H1 (cell line): ENCODE measurements around the gene CKM. TPM values are rescaled to one million over a fixed set of nuclear protein-coding genes. Genes with fewer than 3 reads are reported as not detected.

ENCODE experiments used
- CTCF ChIA-PET: fragments of 300-600 bp; sonication (Branson Sonifier 250); formaldehyde crosslinking; loops from one replicate; lab custom pipeline; 2021; ENCODE audit not compliant: partially characterized antibody; lab: Charles Lee
- POLR2A ChIA-PET: fragments of 300-600 bp; sonication (Branson Sonifier 250); formaldehyde crosslinking; loops from one replicate; lab custom pipeline; 2021; ENCODE audit warnings: inconsistent platforms; ENCODE audit not compliant: partially characterized antibody; lab: Charles Lee
- DNase-seq, 2 experiments: peaks; one replicate each; pipeline versions ENCODE4 v3.0.0 to v3.0.0-alpha.2; 2010 to 2022; ENCODE audit warnings: low spot score in 2 of 2, low read depth in 1 of 2, mixed read lengths in 1 of 2
- FAIRE-seq: peaks from 2 replicates; lab custom pipeline; 2011; peaks lifted over from hg19 to GRCh38; lab: Jason Lieb, UNC
- H2AFZ ChIP-seq: 2 replicates; pipeline ENCODE4 v1.8.1; 2012; ENCODE audit warnings: low read length, inconsistent platforms
- H2AK5ac ChIP-seq: 2 replicates; pipeline ENCODE4 v1.6.1; 2013; ENCODE audit warnings: low read depth, low read length
- H2BK120ac ChIP-seq: replicated peaks from 2 replicates; pipeline ENCODE3; 2013; ENCODE audit warnings: low read depth, low read length, inconsistent platforms
- H2BK12ac ChIP-seq: 2 replicates; pipeline ENCODE4 v1.6.1; 2013; ENCODE audit warnings: low read depth, low read length
- H2BK15ac ChIP-seq: 2 replicates; pipeline ENCODE4 v1.6.1; 2013; ENCODE audit warnings: low read length
- H2BK20ac ChIP-seq: 2 replicates; pipeline ENCODE4 v1.6.1; 2013; ENCODE audit warnings: low read length
- H2BK5ac ChIP-seq: 2 replicates; pipeline ENCODE4 v1.6.1; 2013; ENCODE audit warnings: low read depth, low read length
- H3K14ac ChIP-seq: 2 replicates; pipeline ENCODE4 v1.6.1; 2013; ENCODE audit warnings: inconsistent platforms; ENCODE audit not compliant: insufficient read length
- H3K18ac ChIP-seq: 2 replicates; pipeline ENCODE4 v1.6.1; 2013; ENCODE audit warnings: low read length; ENCODE audit errors: extremely low read depth
- H3K23ac ChIP-seq: 2 replicates; pipeline ENCODE4 v1.6.1; 2013; ENCODE audit warnings: inconsistent platforms; ENCODE audit not compliant: insufficient read length
- H3K23me2 ChIP-seq: 2 replicates; pipeline ENCODE4 v1.6.1; 2013; ENCODE audit warnings: low read depth, low read length
- H3K27ac ChIP-seq: 2 replicates; pipeline ENCODE4 v1.6.1; 2011; ENCODE audit warnings: low read depth, low read length, inconsistent platforms
- H3K27me3 ChIP-seq, 4 experiments: replicated peaks in 1 of 4; 1 replicate in 1 of 4; 2 replicates in 3 of 4; pipeline versions ENCODE4 v1.6.1 to v1.8.1; 2011 to 2013; ENCODE audit warnings: low read length in 3 of 4, mild to moderate bottlenecking in 3 of 4, inconsistent platforms in 2 of 4, mixed read lengths in 2 of 4, moderate library complexity in 1 of 4; ENCODE audit not compliant: control insufficient read depth in 3 of 4, insufficient read depth in 3 of 4; ENCODE audit errors: extremely low read depth in 1 of 4
- H3K36me3 ChIP-seq, 4 experiments: 2 replicates each; pipeline versions ENCODE4 v1.6.1 to v1.8.1; 2011 to 2013; ENCODE audit warnings: mild to moderate bottlenecking in 4 of 4, low read length in 3 of 4, moderate library complexity in 2 of 4, control low read depth in 1 of 4, inconsistent platforms in 1 of 4; ENCODE audit not compliant: insufficient read depth in 4 of 4, control insufficient read depth in 2 of 4
- H3K4ac ChIP-seq: replicated peaks from 2 replicates; pipeline ENCODE3; 2013; ENCODE audit warnings: low read length, low read depth, mixed read lengths, inconsistent platforms; ENCODE audit not compliant: insufficient read length
- H3K4me1 ChIP-seq, 4 experiments: replicated peaks in 1 of 4; 1 replicate in 1 of 4; 2 replicates in 3 of 4; pipeline versions ENCODE4 v1.6.1 to v1.8.1; 2011 to 2013; ENCODE audit warnings: low read length in 3 of 4, inconsistent platforms in 2 of 4, mixed read lengths in 1 of 4; ENCODE audit not compliant: insufficient read depth in 4 of 4, control insufficient read depth in 3 of 4
- H3K4me2 ChIP-seq, 2 experiments: 2 replicates each; pipeline versions ENCODE4 v1.6.1 to v1.8.1; 2011 to 2013; ENCODE audit warnings: low read depth in 2 of 2, low read length in 2 of 2, control low read depth in 1 of 2, inconsistent platforms in 1 of 2, mild to moderate bottlenecking in 1 of 2; ENCODE audit not compliant: insufficient read depth in 1 of 2
- H3K4me3 ChIP-seq, 4 experiments: fragments of 200-600, 300-600 bp in 1 of 4; sonication (generic), shearing (Covaris generic), sonication (Bioruptor Twin) in 1 of 4; 2 replicates each; pipeline versions ENCODE4 v1.5.1 to v1.8.1; 2011 to 2016; ENCODE audit warnings: low read length in 4 of 4, low read depth in 3 of 4, control low read depth in 2 of 4, inconsistent platforms in 2 of 4, mild to moderate bottlenecking in 2 of 4, mixed read lengths in 1 of 4, moderate library complexity in 1 of 4; ENCODE audit not compliant: insufficient read depth in 2 of 4; ENCODE audit errors: extremely low read depth in 1 of 4
- H3K56ac ChIP-seq: replicated peaks from 2 replicates; pipeline ENCODE3; 2013; ENCODE audit warnings: low read depth, mild to moderate bottlenecking, mixed read lengths, low read length, inconsistent platforms; ENCODE audit not compliant: insufficient read length
- H3K79me1 ChIP-seq: 2 replicates; pipeline ENCODE4 v1.6.1; 2013; ENCODE audit warnings: low read depth, low read length, control low read depth
- H3K79me2 ChIP-seq, 2 experiments: 2 replicates each; pipeline versions ENCODE4 v1.6.1 to v1.8.1; 2012 to 2013; ENCODE audit warnings: low read length in 2 of 2, mild to moderate bottlenecking in 2 of 2, inconsistent platforms in 1 of 2; ENCODE audit not compliant: insufficient read depth in 2 of 2, control insufficient read depth in 1 of 2
- H3K9ac ChIP-seq, 4 experiments: replicated peaks in 1 of 4; 1 replicate in 1 of 4; 2 replicates in 3 of 4; pipeline versions ENCODE4 v1.6.1 to v1.8.1; 2011 to 2013; ENCODE audit warnings: low read depth in 3 of 4, low read length in 3 of 4, control low read depth in 2 of 4, mild to moderate bottlenecking in 2 of 4, moderate library complexity in 2 of 4, inconsistent platforms in 1 of 4; ENCODE audit errors: extremely low read depth in 1 of 4
- H3K9me3 ChIP-seq, 2 experiments: 2 replicates each; pipeline versions ENCODE4 v1.6.1 to v1.8.1; 2012 to 2013; ENCODE audit warnings: mild to moderate bottlenecking in 2 of 2, moderate library complexity in 2 of 2, control low read depth in 1 of 2, inconsistent platforms in 1 of 2, low read depth in 1 of 2, low read length in 1 of 2, mixed read lengths in 1 of 2; ENCODE audit not compliant: insufficient read depth in 2 of 2
- H4K20me1 ChIP-seq, 2 experiments: replicated peaks in 1 of 2; 2 replicates each; pipeline versions ENCODE3 to v1.8.1; 2011 to 2013; ENCODE audit warnings: inconsistent platforms in 2 of 2, low read length in 2 of 2, mild to moderate bottlenecking in 1 of 2; ENCODE audit not compliant: insufficient read depth in 2 of 2, control insufficient read depth in 1 of 2
- H4K5ac ChIP-seq: 2 replicates; pipeline ENCODE4 v1.6.1; 2013; ENCODE audit warnings: low read length, low read depth, mixed read lengths, inconsistent platforms; ENCODE audit not compliant: insufficient read length
- H4K8ac ChIP-seq: 2 replicates; pipeline ENCODE4 v1.8.0; 2013; ENCODE audit warnings: mild to moderate bottlenecking, moderate library complexity, low read length, inconsistent platforms; ENCODE audit not compliant: insufficient read depth; ENCODE audit errors: extremely low read depth
- H4K91ac ChIP-seq: replicated peaks from 2 replicates; pipeline ENCODE3; 2013; ENCODE audit warnings: low read length, mixed read lengths, inconsistent platforms; ENCODE audit not compliant: insufficient read length
- EGR1 ChIP-seq: IDR thresholded peaks from 2 replicates; pipeline ENCODE4 v1.6.1; 2011; ENCODE audit warnings: low read depth, low read length, borderline replicate concordance
- NRF1 ChIP-seq: IDR thresholded peaks from 2 replicates; pipeline ENCODE4 v1.6.1; 2011; ENCODE audit warnings: mild to moderate bottlenecking, low read depth, low read length, improper control_type of control experiment
- RNF2 ChIP-seq: fragments of 200-900, 300-1000 bp; sonication (generic); IDR thresholded peaks from 2 replicates; pipeline ENCODE4 v1.7.1; 2016; ENCODE audit warnings: borderline replicate concordance, low read depth, mild to moderate bottlenecking, antibody characterized with exemption, low read length; ENCODE audit not compliant: poor library complexity, severe bottlenecking; ENCODE audit errors: missing control alignments
- SIRT6 ChIP-seq: IDR thresholded peaks from one replicate; pipeline ENCODE4 v1.7.1; 2012; ENCODE audit warnings: low read length, inconsistent platforms
- USF2 ChIP-seq: IDR thresholded peaks from 2 replicates; pipeline ENCODE4 v1.6.1; 2011; ENCODE audit warnings: low read length, improper control_type of control experiment
- WGBS, 2 experiments: shearing (Covaris generic) in 1 of 2; methylation state at CpG; one replicate each; pipeline versions ENCODE4 v1.1.6 to v1.1.7; 2013 to 2015; ENCODE audit warnings: low lambda C conversion rate in 2 of 2, mixed read lengths in 2 of 2, inconsistent platforms in 1 of 2, low coverage in 1 of 2, missing lambda C conversion rate in 1 of 2; ENCODE audit not compliant: insufficient replicate concordance in 2 of 2, insufficient coverage in 1 of 2, insufficient read length in 1 of 2; ENCODE audit errors: extremely low coverage in 1 of 2, missing lambda C conversion rate in 1 of 2; 5-methylcytosine and 5-hydroxymethylcytosine counted together
- polyA plus RNA-seq, 7 experiments: library from polyadenylated mRNA; depleted of rRNA in 3 of 7; stranded (reverse) in 5 of 7; unstranded in 2 of 7; fragments of >200 nt in 5 of 7; fragments of 200-250 nt in 2 of 7; gene quantifications; 1 replicate in 5 of 7; 2 replicates in 1 of 7; 4 replicates in 1 of 7; pipeline versions ENCODE4 v1.2.1 to v1.2.3, GENCODE V29; 2011 to 2013; ENCODE audit warnings: missing spikeins in 2 of 7, mixed read lengths in 2 of 7
- total RNA-seq: library from RNA; stranded (reverse); fragmentation: NEBNext Ultra II Directional; extraction: Animal tissue kit (Norgen Biotek cat#: 25700); gene quantifications from 2 replicates; pipeline ENCODE4 v1.2.1, GENCODE V29; 2021
- TF ChIP-seq, protein P1 (sequence below): IDR thresholded peaks from 2 replicates; pipeline ENCODE4 v1.6.1; 2011; ENCODE audit warnings: low read depth, mild to moderate bottlenecking, low read length; ENCODE audit not compliant: insufficient read depth
- TF ChIP-seq, protein P2 (sequence below): IDR thresholded peaks from 2 replicates; pipeline ENCODE4 v1.6.1; 2012; ENCODE audit warnings: low read length, inconsistent platforms

CKM gene
- total and polyA plus RNA-seq, 2 of the 8 experiments (the other 6 are each of a cell fraction or from before 2014, with no cell fraction given): 0.08 TPM; not detected in 1

- no peak overlapping the region for H2AK5ac ChIP-seq
- H4K91ac ChIP-seq: no peak overlapping the region
- no peak overlapping the region for H3K4ac ChIP-seq
- 0 out of 2 replicates have a peak overlapping the region, but pooled peaks have one; percentile 3 for H4K8ac ChIP-seq
- H3K79me1 ChIP-seq: no peaks in the 10 kb centered on the region
- H3K79me2 ChIP-seq: no peaks in the 10 kb centered on the region
- FAIRE-seq: no peak
- H4K20me1 ChIP-seq: no peaks in the 10 kb centered on the region
- CTCF ChIA-PET: interaction anchor here (0.7 to 1.3 kb wide), 2 partner anchors 9 to 57 kb away, joined by 3 to 6 read pairs; no protein-coding TSS in a partner anchor
- no peak overlapping the region for H2BK120ac ChIP-seq
- H2BK5ac ChIP-seq: no peak overlapping the region; the same call in 1 of the 2 replicates
- no peaks in the 10 kb centered on the region; a peak in 2 of 7 replicates for H3K4me1 ChIP-seq
- H3K27ac ChIP-seq: no peak overlapping the region
- peaks cover 0 to 13% (median 10%) of the 10 kb centered on the region in 4 experiments; a peak in 3 of 7 replicates for H3K27me3 ChIP-seq
- no peak overlapping the region for H3K4me2 ChIP-seq
- H3K9ac ChIP-seq: no peak overlapping the region
- POLR2A ChIA-PET: interaction anchor here (0.7 to 1.4 kb wide), 2 partner anchors 26 to 29 kb away, joined by 3 to 4 read pairs; no protein-coding TSS in a partner anchor
- H2AFZ ChIP-seq: no peak overlapping the region
- H3K4me3 ChIP-seq: no peak overlapping the region
- no peak overlapping the region for H3K14ac ChIP-seq
- H3K23me2 ChIP-seq: no peaks in the 10 kb centered on the region; the same call in 1 of the 2 replicates
- no peaks in the 10 kb centered on the region; a peak in 3 of 8 replicates for H3K36me3 ChIP-seq
- no peaks in the 10 kb centered on the region for H3K9me3 ChIP-seq
- H3K56ac ChIP-seq: no peak overlapping the region
- 81% methylated on average over 4 of the region's 4 CpGs; no CpG with 5 or more reads in 1 of the 2 experiments for WGBS, 2 experiments
- H2BK12ac ChIP-seq: peak overlapping the region; percentile 50; the same call in 1 of the 2 replicates
- H3K23ac ChIP-seq: no peak overlapping the region
- DNase-seq: no peak
- H3K18ac ChIP-seq: no peak overlapping the region
- H2BK15ac ChIP-seq: no peak overlapping the region
- H2BK20ac ChIP-seq: no peak overlapping the region
- H4K5ac ChIP-seq: no peak overlapping the region
- TF ChIP-seq NRF1 (no peak), USF2 (peak; percentile 20; the same call in 1 of the 2 replicates), RNF2 (no peak), SIRT6 (no peak), EGR1 (no peak)
- TF ChIP-seq, protein P1, sequence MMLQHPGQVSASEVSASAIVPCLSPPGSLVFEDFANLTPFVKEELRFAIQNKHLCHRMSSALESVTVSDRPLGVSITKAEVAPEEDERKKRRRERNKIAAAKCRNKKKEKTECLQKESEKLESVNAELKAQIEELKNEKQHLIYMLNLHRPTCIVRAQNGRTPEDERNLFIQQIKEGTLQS: 0 out of 2 replicates have a peak, but pooled peaks have one; percentile 25
- TF ChIP-seq, protein P2, sequence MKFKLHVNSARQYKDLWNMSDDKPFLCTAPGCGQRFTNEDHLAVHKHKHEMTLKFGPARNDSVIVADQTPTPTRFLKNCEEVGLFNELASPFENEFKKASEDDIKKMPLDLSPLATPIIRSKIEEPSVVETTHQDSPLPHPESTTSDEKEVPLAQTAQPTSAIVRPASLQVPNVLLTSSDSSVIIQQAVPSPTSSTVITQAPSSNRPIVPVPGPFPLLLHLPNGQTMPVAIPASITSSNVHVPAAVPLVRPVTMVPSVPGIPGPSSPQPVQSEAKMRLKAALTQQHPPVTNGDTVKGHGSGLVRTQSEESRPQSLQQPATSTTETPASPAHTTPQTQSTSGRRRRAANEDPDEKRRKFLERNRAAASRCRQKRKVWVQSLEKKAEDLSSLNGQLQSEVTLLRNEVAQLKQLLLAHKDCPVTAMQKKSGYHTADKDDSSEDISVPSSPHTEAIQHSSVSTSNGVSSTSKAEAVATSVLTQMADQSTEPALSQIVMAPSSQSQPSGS: no peak
Measured at GRCh38 chr19:45304141-45304926, 18.3 kb downstream of the CKM start.
